ENCODE measurements around the gene UQCRC1.

- TF ChIP-seq CTCF (IDR thresholded peaks at IDR 0.05; ENCODE audit: low read length) (peak; percentile 90), EZH2 (IDR thresholded peaks at IDR 0.05; ENCODE audit: borderline replicate concordance, low read length) (no peak)
Observed at GRCh38 chr3:48635222-48636021, 26.0 kb upstream of the UQCRC1 start, which contains the start of gene SLC26A6.
